OCI-M2 (cell line): ENCODE measurements around the gene HERPUD1.
"Not testable (repeated sequence)": the region's sequence is repeated elsewhere in the genome, so short reads cannot be mapped to it uniquely, and the experiment has no call there.

Source experiments
- DNase-seq: peaks from one replicate; lab custom pipeline; 2025; ENCODE audit not compliant: unreplicated experiment; lab: John Stamatoyannopoulos, UW

The HERPUD1 gene

GRCh38 chr16:56931892-56932720 is at the start of gene HERPUD1:
Gene HERPUD1 (plus strand): TSS chr16:56932142. CDS start chr16:56932245, 103 bp downstream.
- DNase-seq, result peak; percentile 63

GRCh38 chr16:56883586-56883985 is 48.4 kb upstream of the HERPUD1 start:
- no peak for DNase-seq

- no peak for DNase-seq
These were observed 47.8 kb upstream of the HERPUD1 start for GRCh38 chr16:56884026-56884582.

GRCh38 chr16:56884929-56885328 is 47.0 kb upstream of the HERPUD1 start:
- not testable (repeated sequence) for DNase-seq

- no peak for DNase-seq
These were observed 46.3 kb upstream of the HERPUD1 start for GRCh38 chr16:56885446-56886162.

GRCh38 chr16:56886296-56886695 is 45.6 kb upstream of the HERPUD1 start:
- no peak for DNase-seq

- no peak for DNase-seq
These were observed 45.1 kb upstream of the HERPUD1 start for GRCh38 chr16:56886826-56887225.

GRCh38 chr16:56888806-56889205 is 43.1 kb upstream of the HERPUD1 start:
- no peak for DNase-seq

GRCh38 chr16:56889206-56889605 is 42.7 kb upstream of the HERPUD1 start:
- DNase-seq, result no peak

- DNase-seq, result no peak
These were observed 40.3 kb upstream of the HERPUD1 start for GRCh38 chr16:56891685-56892084.

- DNase-seq, result no peak
These were observed 39.2 kb upstream of the HERPUD1 start for GRCh38 chr16:56892705-56893104.

- no peak for DNase-seq
These were observed 37.5 kb upstream of the HERPUD1 start for GRCh38 chr16:56894331-56894917.

- no peak for DNase-seq
These were observed 36.1 kb upstream of the HERPUD1 start for GRCh38 chr16:56895813-56896212.

GRCh38 chr16:56896244-56896643 is 35.7 kb upstream of the HERPUD1 start:
- DNase-seq, result no peak

GRCh38 chr16:56897026-56897799 is 34.7 kb upstream of the HERPUD1 start:
- no peak for DNase-seq

GRCh38 chr16:56898847-56899246 is 33.1 kb upstream of the HERPUD1 start:
- DNase-seq, result no peak

GRCh38 chr16:56903866-56904265 is 28.1 kb upstream of the HERPUD1 start:
- no peak for DNase-seq

GRCh38 chr16:56907401-56907800 is 24.5 kb upstream of the HERPUD1 start:
- no peak for DNase-seq

- no peak for DNase-seq
These were observed 22.4 kb upstream of the HERPUD1 start for GRCh38 chr16:56909527-56909979.

GRCh38 chr16:56910112-56910511 is 21.8 kb upstream of the HERPUD1 start:
- no peak for DNase-seq
